Measurements from ENCODE around the gene KSR1.
"Not testable (repeated sequence)": the region's sequence is repeated elsewhere in the genome, so short reads cannot be mapped to it uniquely, and the experiment has no call there.

KSR1 gene

GRCh38 chr17:27427166-27427862, 28.9 kb upstream of the KSR1 start:
- not testable (repeated sequence) for DNase-seq

GRCh38 chr17:27428781-27429505, 27.3 kb upstream of the KSR1 start:
- DNase-seq = no peak

GRCh38 chr17:27429666-27430382, 26.4 kb upstream of the KSR1 start:
- DNase-seq = no peak

DNA sequence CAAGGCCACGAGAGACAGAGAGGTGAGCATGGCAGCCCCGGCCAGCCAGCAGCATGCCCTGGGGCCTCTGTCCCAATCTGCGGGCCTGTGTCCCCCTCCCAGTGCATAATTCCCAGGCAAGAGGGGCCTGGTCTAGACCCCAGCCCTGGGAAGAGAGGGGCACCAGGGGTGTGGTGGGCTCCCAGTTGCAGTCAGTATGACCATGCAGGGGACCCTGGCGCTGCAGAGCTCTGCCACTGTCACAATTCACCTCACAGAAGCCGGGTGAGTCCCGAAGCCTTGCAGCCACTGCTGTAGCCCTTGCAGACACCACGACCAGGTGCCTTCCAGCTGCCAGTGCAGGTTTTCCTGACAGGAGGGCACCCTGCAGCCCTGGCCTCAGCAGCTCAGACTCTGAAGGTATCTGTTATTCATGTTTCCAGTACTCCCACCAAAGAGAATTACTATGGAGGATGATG, 25.8 kb upstream of the KSR1 start:
- no peak for DNase-seq

DNA sequence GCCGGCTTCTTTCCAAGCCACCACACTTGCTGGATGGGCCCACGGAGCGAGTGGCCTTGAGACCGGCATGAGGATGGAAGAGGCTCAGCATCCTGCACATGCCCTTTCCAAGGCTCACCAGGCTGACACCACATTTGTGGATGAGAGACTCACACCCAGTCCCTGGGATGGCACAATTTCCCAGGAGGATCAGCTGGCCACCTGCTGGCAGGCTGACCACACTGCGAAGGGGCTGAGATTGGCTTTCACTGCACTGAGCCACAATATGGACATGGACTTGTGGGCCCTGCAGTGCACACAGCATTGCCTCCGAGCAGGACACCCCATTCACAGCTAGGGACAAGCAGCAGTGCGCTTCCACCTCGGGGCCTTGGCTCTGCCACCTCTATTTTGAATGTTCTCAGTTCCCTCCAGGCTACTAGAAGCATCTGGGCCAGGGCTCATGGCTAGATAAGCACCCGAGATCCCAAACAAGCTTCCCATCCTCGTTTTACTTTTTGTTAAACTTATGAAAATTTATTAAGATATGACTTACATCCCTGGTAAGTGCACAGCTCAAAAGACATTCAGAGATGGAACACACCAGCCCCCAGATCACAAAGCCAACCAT, 25.3 kb upstream of the KSR1 start:
- DNase-seq = no peak

- DNase-seq = peak; percentile 57
Observed at GRCh38 chr17:27433521-27433920, 22.7 kb upstream of the KSR1 start.

GRCh38 chr17:27435431-27436070, 20.7 kb upstream of the KSR1 start:
- DNase-seq = not testable (repeated sequence)

- no peak for DNase-seq
Observed at GRCh38 chr17:27438348-27438998, 17.8 kb upstream of the KSR1 start.

GRCh38 chr17:27439342-27439741, 16.9 kb upstream of the KSR1 start:
- DNase-seq = no peak

- DNase-seq = no peak
Observed at GRCh38 chr17:27442702-27443101, 13.5 kb upstream of the KSR1 start.

GRCh38 chr17:27443491-27443890, 12.8 kb upstream of the KSR1 start:
- no peak for DNase-seq

DNA sequence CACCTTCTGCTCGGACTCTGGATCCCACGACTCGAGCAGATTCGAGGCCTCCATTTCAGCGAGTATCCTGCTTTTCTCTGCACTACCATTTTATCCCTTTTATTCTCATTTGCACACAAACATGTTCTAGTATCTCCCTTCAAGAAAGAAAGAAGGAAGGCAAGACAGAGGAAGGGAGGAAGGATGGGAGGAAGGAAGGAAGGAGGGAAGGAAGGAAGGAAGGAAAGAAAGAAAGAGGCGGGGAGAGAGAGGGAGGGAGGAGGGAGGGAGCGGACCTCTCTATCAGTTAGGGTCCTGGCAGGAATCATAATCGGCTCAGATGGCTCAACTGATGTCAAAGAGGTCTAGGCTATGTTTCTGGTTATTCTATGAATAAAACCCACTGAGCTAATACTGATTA, 10.3 kb upstream of the KSR1 start:
- DNase-seq = no peak

GRCh38 chr17:27446569-27447301, 9.5 kb upstream of the KSR1 start:
- no peak for DNase-seq

DNA sequence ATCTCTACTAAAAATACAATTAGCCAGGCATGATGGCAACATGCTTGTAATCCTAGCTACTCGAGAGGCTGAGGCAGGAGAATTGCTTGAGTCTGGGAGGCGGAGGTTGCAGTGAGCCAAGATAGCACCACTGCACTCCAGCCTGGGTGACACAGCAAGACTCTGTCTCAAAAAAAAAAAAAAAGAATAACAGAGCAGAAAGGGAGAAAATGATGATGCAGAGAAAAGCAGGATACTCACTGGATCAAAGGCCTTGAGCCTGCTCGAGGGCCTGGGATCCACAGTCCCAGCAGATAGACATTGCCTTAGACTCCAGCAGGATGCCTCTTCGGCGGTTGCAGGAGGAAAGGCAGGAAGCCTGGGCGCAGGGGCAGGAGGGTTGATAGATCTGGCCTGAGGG, 7.7 kb upstream of the KSR1 start:
- DNase-seq = not testable (repeated sequence)

DNA sequence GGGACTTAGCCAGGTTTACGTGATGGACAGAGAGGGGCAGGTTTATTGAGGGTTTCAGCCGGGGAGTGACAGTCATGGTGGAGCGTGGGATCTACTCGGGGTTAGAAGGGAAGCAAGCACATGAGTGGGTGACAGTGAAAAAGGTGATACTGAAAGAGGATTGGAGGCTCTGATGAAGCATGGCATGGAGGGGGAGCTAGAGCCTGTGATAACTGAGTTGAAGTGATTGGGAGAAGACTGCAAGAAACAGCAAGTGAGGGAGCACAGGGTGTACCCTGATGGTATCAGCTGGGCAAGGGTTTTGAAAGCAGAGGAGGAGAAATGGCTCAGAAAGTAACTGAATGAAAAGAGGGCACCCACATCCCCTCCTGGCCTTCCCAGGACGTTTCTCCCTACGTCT, 6.7 kb upstream of the KSR1 start:
- no peak for DNase-seq

DNA sequence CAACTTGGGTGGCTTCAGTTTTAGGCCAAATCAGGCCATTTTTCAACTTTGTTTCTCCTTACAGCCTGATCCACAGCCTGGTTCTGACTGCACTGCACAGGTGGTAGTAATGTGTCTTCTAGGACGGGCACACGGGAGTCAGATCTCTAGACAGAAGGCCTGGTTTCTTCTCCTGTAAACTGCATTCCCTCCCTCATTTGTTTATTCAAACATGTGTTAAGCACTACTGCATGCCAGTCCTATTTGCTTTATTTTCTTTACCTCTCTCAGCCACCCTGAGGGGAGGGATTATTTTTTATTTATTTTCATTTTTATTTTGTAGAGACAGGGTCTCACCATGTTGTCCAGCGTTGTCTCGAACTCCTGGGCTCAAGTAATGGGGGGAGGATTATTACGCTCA, 6.3 kb upstream of the KSR1 start:
- no peak for DNase-seq

- no peak for DNase-seq
Observed at GRCh38 chr17:27450416-27450815, 5.8 kb upstream of the KSR1 start.

DNA sequence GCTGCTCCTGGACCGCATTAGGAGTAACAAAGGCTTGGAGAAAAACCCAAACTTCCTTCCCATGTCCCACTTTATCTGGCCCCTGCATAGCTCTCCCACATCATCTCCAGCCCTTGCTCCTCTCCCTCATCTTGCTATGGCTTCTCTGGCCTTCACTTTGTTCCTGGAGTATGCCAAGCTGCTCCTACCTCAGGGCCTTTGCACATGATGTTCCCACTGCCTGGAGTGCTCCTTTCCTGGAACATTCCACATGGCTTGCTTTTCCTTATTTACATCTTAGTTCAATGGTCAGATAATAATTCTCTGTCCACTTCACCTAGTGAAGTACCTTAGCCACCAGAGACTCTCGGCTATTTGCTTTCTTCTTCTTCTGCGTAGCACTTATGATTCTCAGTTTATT, 4.3 kb upstream of the KSR1 start:
- no peak for DNase-seq

- no peak for DNase-seq
Observed at GRCh38 chr17:27452828-27453227, 3.4 kb upstream of the KSR1 start.

GRCh38 chr17:27453471-27453870, 2.8 kb upstream of the KSR1 start:
- no peak for DNase-seq

- DNase-seq = no peak
Observed at GRCh38 chr17:27454089-27454488, 2.2 kb upstream of the KSR1 start.
